ENCODE measurements around the gene CEACAM5.
"Not testable (repeated sequence)": the region's sequence is repeated elsewhere in the genome, so short reads cannot be mapped to it uniquely, and the experiment has no call there.

The CEACAM5 gene

GRCh38 chr19:41748012-41748411, 39.6 kb downstream of the CEACAM5 start:
- no peaks in the 10 kb centered on the region for H3K4me1 Mint-ChIP-seq
- TF ChIP-seq CTCF (IDR thresholded peaks at IDR 0.05; ENCODE audit: unreplicated experiment in 3 of 3): no peak
- peaks cover 63% of the 10 kb centered on the region for H3K27me3 Mint-ChIP-seq (ENCODE audit: low read depth)
- no peaks in the 10 kb centered on the region for H3K9me3 Mint-ChIP-seq
- H3K4me3 Mint-ChIP-seq: no peak overlapping the region
- no peaks in the 10 kb centered on the region for H3K36me3 Mint-ChIP-seq (ENCODE audit: low read depth)
- no peak overlapping the region for H3K27ac Mint-ChIP-seq

- not testable (repeated sequence) for H3K4me1 Mint-ChIP-seq; H3K36me3 Mint-ChIP-seq (ENCODE audit: low read depth); H3K4me3 Mint-ChIP-seq; H3K9me3 Mint-ChIP-seq; H3K27ac Mint-ChIP-seq
- H3K27me3 Mint-ChIP-seq (ENCODE audit: low read depth): peaks cover 64% of the 10 kb centered on the region
Observed at GRCh38 chr19:41750248-41751134, 42.1 kb downstream of the CEACAM5 start.

GRCh38 chr19:41753159-41753558, 44.7 kb downstream of the CEACAM5 start:
- H3K27ac Mint-ChIP-seq: no peak overlapping the region
- no peaks in the 10 kb centered on the region for H3K4me1 Mint-ChIP-seq
- TF ChIP-seq CTCF (IDR thresholded peaks at IDR 0.05; ENCODE audit: unreplicated experiment in 3 of 3): peak in 1 of 3 experiments; percentile 21
- no peaks in the 10 kb centered on the region for H3K9me3 Mint-ChIP-seq
- no peaks in the 10 kb centered on the region for H3K36me3 Mint-ChIP-seq (ENCODE audit: low read depth)
- H3K4me3 Mint-ChIP-seq: no peak overlapping the region
- peaks cover 43% of the 10 kb centered on the region for H3K27me3 Mint-ChIP-seq (ENCODE audit: low read depth)

GRCh38 chr19:41753936-41754529, 45.6 kb downstream of the CEACAM5 start:
- Mint-ChIP-seq H3K27me3 (ENCODE audit: low read depth) (peaks cover 42% of the 10 kb centered on the region), H3K4me1 (no peaks in the 10 kb centered on the region), H3K9me3 (no peaks in the 10 kb centered on the region)

GRCh38 chr19:41755328-41755913, 47.0 kb downstream of the CEACAM5 start, which contains the start of gene CEACAM6:
Gene CEACAM6 (plus strand): TSS chr19:41755530. CDS start chr19:41755639, 109 bp downstream.
- Mint-ChIP-seq H3K27me3 (ENCODE audit: low read depth) (peaks cover 51% of the 10 kb centered on the region), H3K4me3 (no peak within 1 kb of the TSS), H3K4me1 (no peaks in the 10 kb centered on the region), H3K36me3 (ENCODE audit: low read depth) (no peaks in the 10 kb centered on the region), H3K27ac (no peak within 1 kb of the TSS), H3K9me3 (no peaks in the 10 kb centered on the region)
- no peak for TF ChIP-seq CTCF (IDR thresholded peaks at IDR 0.05; ENCODE audit: unreplicated experiment in 3 of 3)

More at GRCh38 chr19:41753936-41754529, 45.6 kb downstream of the CEACAM5 start:
- TF ChIP-seq CTCF (IDR thresholded peaks at IDR 0.05; ENCODE audit: unreplicated experiment in 3 of 3): peak; percentile 38 to 49 (median 41)
- H3K27ac Mint-ChIP-seq: no peak overlapping the region
- H3K36me3 Mint-ChIP-seq (ENCODE audit: low read depth): no peaks in the 10 kb centered on the region
- H3K4me3 Mint-ChIP-seq: no peak overlapping the region

- H3K4me1 Mint-ChIP-seq: no peaks in the 10 kb centered on the region
- H3K4me3 Mint-ChIP-seq: no peak overlapping the region
- H3K9me3 Mint-ChIP-seq: peaks cover 2% of the 10 kb centered on the region
- TF ChIP-seq CTCF (IDR thresholded peaks at IDR 0.05; ENCODE audit: unreplicated experiment in 3 of 3): no peak
- peaks cover 39% of the 10 kb centered on the region for H3K27me3 Mint-ChIP-seq (ENCODE audit: low read depth)
- no peak overlapping the region for H3K27ac Mint-ChIP-seq
- H3K36me3 Mint-ChIP-seq (ENCODE audit: low read depth): no peaks in the 10 kb centered on the region
Observed at GRCh38 chr19:41758846-41759245, 50.4 kb downstream of the CEACAM5 start.
